ENCODE measurements around the gene ASPDH.
A peak's percentile ranks its signal among the peaks of the same experiment; 100 is the strongest.

The ASPDH gene

DNA sequence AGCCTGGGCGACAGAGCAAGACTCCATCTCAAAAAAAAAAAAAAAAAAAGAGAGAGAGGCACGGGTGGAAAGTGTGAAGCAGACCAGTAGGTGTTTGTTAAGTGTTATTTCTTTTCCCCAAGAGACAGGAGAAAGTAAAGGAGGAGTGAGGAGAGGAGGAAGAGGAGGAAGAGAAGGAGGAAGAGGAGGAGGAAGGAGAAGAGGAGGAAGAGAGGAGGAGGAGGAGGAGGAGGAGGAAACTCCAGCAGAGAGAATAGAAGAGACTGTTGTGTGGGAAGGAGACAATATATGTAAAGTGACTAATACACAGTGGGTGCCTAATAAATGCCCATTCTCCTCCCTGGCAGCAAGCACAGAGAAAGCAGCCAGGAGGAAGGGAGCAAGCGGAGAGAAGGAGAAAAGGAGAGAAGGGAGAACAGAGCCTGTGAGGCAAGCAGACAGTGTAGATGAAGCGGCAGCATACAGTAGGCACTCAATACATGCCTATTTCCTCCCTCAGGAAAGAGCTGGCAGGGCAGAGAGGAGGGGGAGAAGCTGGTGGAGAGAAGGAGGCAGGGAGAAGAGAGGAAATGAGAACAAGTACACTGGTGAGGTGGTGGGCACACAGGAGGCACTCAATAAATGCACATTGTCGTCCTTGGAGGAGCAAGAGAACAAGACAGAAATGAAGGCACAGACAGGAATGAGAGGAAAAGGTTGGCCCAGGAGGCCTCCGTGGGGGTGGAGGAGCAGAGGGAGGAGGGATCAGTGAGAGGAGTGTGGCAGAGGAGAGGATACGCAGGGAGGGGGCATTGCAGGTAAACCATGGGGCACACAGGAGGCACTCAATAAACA is 19.3 kb downstream of the ASPDH start:
- DNase-seq = no peak

DNA sequence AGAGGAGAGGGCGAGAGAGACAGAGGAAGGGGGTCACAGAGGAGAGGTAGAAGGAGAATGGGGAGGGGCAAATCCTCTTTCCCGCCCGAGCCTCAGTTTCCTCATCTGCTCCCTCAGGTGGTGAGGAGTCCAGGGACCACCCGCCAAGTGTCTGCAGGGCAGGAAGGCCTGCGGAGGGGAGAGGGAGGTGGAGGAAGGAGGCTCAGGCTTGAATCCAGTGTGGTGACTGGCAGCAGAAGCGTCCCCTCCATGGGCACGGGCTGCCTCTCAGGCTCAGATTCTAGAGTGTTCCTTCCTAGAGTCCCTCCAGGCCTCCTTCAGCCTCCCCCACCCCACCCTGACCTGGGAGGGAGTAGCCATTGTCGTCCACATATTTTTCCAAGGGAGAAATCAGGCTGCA is 20.5 kb downstream of the ASPDH start:
- no peak for DNase-seq

DNA sequence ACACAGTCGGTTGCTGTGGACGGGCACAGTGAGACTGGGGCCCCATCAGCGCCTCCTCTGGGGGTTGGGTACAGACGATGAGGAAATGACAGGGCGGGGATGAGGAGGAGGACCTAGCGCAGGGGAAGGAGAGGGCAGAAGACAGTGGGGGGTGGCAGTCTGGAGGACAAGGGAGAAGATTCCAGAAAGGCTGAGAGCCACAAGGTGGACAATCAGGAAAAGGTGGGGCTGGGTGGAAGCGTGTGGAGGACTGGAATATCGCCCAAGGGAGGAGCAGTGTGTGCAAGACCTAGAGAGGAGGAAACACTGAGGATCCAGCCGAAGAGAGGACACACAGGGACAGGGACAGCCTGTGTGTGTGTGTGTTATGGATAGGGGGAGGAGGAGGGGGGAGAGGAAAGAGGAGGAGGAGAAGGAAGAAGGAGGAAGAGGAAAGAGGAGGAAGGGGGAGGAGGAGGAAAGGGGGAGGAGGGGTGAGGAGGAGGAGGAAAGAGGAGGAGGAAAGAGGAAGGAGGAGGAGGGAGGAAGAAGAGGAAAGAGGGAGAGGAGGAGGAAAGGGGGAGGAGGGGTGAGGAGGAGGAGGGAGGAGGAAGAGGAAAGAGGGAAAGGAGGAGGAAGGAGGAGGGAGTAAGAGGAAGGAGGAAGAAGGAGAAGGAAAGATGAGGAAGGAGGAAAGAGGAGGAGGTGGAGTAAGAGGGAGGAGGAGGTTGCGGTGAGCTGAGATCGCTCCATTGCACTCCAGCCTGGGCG is 21.2 kb downstream of the ASPDH start:
- DNase-seq = peak; percentile 8

DNA sequence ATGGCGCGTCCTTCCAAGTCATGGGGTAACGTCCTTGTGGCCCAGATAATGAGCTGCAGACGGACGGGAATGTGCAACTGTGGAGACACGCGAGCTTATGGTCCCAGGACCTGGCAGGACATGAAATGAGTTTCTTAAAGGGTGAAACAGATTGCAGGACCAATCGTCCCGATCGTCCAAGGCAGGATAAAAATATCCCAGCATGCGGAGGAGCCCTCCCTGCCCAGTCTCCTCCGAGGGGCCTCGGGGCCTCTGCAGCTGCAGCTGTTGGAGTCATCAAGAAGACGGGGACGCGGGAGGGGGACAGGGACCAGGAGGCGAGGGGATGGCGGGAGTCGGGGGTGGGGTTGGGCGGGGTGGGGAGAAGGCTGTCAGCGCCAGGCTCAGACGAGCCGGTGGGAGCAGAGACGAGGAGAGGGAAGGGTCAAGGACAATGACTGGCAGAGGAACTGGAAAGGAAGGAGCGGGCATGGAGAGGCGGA is 22.7 kb downstream of the ASPDH start:
- no peak for DNase-seq

DNA sequence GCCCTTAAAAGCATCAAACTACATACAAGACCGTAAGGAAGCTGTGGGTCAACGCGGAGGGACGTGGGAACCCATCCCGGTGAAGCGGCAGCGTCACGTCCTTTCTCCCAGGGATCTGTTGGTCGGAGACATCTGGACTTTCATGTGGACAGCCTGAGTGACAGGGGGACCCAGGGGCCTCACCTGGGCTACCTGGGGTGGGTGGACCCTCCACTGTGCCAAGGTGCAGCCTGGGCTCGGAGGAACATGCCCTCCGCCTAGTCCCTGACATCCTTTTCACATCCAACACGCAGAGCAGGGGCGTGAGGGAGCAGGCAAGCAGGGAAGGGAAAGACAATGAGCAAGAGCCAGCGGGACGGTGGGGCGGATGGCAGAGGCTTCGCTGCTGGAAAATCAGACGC is 23.3 kb downstream of the ASPDH start:
- DNase-seq = no peak

DNA sequence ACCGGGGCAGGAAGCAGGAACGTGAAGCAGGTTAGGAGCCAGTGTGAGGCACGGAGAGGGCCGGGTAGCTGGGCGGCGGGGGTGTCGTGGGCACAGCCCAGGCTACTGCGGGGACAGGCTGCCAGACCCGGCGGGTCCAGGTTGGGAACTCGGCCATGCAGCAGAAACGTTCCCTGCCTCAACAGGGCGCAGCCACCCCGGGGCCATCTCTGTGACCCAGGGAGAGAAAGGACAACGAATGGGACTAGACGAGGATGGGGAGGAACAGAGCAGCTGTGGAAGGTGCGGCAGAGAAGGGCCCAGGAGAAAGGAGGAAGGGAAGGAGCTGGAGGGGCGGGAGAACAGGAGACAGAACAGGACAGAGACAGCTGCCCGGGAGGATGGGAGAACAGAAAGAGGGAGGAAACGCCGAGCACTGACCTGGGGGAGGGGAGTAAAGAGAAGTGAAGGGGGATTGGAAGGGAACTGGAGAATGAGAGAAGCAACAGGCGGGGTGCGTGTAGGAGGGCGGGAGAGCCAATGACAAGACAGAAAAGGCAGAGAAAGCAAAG is 24.2 kb downstream of the ASPDH start:
- DNase-seq = no peak

DNA sequence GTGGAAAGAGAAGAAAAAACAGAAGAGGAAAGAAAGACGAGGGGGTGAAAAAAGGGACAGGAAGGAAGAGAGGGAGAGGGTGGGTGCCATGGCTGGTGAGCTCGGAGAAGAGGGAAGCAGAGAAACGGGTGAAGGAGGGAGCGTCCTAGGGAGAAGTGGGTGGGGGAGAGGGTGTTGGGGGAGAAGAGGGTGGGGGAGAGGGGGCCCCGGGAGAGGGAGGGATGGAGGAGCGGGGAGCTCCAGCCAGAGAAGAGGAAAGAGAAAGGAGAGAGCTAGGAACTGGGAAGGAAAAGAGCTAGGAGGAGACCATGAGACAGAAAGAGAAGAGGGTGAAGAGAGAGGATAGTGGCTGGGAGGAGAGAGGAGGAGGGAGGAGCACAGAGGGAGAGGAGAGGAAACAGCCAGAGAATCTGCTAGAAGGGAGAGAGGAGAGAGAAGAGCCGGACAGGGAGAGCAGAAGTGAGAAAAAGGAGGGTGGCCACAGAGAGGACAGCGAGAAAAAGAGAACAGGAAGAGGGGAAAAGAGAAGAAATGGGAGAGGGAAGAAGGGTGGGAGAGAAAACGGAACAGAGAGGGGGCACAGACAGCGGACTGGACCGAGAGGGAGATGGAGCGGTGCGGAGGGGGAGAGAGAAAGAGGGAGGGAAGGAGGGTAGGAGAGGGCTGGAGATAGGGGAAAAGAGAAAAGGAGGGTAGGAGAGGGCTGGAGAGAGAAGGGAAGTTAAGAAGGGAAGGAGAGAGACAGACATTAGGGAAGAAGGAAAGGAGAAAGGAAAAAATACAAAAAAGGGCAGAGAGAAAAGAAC is 25.1 kb downstream of the ASPDH start:
- no peak for DNase-seq

DNA sequence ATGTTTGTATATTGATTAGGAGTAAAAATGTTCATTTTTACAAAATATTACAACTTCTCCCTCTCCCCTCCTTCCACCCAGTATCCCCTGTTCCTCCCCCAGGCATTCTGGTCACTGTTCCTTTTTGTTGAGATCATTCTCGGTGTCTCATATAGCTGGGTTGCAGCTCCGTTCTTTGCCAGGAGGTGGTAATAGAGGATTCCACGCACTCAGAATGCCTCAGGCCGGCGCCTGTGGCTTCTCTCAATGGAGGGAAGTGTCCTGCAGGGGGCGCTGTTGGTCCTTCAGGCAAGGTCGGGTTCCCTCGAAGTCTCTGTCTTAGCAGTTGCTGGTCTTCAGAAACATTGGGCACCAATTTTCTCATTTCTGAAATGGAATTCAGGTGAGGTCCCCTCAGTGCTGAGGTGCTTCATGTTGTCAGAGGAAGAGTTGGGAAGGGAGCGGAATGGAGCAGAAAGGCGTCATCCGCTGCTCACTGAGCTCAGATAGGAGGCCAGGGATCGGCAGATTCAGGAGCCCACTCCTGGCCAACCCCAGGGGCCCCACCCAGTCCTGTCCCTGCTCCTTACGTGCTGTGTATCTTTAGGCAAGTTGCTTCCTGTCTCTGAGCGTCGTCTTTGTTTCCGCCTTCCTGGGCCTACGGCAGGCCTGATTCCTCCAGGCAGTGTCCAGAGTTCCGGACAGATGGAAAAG is 26.7 kb downstream of the ASPDH start:
- DNase-seq = peak; percentile 28

DNA sequence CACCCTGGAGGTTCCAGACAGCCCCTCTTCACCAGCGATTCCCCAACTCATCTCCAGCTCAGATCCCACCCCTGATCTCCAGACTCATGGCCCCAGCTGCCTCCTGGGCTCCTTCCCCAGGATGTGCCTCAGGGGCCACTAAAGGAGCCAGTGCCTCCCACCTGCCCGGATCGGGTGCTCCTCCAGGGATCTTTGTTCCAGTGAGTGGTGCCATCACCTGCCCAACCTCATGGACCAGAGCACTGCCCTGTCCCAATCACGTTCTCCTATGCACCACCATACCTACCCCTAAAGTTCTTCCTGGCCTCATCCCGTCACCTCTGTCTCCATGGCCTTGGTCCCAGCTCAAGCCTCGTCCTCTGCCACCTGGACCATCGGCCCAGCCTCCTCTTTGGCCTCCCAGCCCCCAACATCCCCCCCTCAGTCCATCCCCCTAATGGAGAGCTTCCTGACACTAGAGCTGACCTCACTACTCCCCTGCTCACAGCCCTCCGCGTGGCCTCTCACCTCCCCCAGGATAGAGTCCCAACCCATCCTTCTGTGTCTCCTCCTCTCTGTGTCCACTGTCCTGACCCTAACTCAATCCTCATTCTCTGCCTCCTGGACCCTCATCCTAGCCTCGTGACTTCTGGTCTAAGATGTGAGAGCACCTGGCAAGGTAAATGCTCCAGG is 28.3 kb downstream of the ASPDH start:
- no peak for DNase-seq

DNA sequence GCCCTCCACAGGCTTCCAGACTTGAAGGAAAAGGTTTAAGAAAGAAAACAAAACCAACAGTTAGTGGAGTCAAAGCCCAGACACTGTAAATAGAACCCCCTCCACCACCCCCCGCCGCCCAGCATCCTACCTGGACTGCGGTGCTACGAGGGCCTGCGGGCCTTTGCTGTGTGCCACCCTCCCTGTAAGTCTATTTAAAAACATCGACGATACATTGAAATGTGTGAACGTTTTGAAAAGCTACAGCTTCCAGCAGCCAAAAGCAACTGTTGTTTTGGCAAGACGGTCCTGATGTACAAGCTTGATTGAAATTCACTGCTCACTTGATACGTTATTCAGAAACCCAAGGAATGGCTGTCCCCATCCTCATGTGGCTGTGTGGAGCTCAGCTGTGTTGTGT is 30.8 kb downstream of the ASPDH start:
- no peak for DNase-seq

DNA sequence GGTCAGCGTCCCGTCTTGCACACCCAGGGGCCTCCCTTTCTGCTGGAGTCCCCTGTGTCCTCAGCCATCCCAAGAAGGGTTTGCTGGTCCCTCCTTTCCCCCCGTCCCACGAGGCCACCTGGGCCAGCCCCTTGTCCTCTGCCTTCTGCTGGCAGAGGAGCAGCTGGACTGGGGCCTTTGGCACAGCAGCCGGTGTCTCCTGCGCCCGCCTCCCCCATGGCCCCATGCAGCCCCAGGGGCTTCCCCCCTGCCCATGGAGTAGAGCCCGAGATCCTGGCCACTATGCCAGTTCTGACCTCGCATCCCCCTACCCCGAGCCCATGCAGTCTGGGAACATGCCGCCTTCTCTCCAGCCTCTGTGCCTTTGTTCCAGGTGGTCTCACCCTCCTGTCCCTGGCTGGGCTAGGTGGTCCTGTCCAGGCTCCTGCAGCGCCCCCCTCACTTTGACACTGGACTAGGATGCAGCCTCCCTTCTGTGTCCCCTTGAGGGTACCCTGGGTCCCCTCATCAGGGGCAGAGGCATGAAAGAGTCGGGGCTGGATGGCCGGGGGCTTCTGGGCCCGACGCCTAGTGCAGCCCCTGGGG is 31.4 kb downstream of the ASPDH start:
- no peak for DNase-seq

DNA sequence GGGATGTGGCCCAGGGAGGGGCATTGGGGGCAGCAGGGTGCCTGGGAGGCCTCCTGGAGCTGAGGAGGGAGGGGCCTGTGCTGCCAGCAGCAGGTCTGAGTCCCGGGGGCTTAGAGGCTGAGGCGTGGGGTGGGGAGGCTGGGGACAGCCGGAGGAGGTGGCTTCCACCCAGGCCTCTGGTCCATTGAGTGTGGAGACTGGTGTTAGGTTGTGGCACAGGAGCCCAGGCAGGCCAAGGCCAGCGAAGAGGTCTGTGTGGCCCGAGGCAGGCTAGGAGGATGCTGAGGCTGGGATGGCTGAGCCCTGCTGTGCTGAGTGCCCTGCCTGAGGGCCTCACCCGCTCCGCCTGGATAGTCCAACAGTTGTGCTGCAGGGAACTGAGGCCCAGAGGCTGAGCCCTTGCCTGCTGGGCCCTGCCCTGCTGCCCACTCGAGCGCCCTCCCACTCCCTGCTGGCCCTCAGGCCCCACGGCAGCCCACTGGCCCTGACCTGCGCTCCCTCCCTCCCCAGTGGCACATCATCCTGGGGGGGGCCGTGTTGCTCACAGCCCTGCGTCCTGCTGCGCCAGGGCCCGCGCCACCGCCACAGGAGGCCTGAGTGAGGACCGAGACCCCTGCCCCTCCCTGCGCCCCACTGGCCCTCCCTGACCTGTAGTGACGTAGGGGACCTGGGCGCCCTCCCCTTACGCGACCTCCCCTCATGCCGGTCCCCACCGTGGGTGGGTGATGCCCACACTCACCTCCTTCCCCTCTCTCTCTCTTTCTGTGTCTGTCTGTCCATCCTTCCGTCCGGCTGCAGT is 32.2 kb downstream of the ASPDH start:
- no peak for DNase-seq

DNA sequence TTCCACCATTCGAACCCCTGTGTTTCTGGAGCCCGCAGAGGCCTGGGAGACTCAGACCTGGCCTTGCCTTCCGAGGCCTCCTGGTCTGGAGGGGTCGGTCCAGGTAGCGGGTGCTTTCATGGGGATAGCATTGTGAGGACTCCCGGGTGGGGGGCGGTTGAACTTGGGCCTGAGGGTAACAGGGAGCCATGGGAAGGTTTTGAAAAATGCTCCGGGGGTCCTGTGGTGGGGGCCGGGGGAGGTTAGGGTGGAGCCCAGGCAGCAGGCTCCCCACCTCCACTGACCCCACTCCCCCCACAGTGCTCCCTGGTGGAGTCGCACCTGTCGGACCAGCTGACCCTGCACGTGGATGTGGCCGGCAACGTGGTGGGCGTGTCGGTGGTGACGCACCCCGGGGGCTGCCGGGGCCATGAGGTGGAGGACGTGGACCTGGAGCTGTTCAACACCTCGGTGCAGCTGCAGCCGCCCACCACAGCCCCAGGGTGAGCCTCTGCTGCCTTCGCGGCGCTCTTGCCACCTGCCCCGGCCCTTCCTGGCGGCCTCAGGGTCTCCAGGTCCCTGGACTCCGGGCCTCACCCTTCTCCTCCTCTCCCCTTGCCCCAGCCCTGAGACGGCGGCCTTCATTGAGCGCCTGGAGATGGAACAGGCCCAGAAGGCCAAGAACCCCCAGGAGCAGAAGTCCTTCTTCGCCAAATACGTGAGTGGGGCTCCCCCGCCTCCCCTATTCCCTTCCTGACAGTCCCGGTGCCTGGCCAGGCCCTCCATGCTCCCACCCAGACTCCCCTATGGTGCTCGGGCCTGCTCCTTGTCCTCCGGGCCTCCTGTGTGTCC is 33.2 kb downstream of the ASPDH start:
- no peak for DNase-seq

DNA sequence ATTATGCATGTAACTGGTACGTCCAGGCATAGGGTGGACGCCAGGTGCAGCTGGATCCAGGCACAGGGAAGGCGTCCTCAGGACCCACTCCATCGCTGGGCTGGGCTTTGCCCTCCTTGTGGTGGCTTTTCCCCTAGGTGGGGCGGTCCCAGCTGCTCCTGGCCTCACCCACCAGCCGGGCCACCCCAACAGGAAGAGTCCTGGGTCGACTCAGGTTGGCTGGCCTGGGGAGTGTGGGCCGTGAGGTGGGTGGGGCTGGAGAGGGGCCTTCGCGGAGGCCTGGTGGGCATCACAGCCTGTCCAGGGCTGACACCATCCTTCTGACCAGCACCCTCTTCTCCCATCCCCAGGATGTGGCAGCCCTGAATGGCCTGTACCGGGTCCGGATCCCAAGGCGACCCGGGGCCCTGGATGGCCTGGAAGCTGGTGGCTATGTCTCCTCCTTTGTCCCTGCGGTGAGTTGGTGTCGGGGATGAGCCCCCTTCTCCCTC is 33.9 kb downstream of the ASPDH start:
- no peak for DNase-seq

DNA sequence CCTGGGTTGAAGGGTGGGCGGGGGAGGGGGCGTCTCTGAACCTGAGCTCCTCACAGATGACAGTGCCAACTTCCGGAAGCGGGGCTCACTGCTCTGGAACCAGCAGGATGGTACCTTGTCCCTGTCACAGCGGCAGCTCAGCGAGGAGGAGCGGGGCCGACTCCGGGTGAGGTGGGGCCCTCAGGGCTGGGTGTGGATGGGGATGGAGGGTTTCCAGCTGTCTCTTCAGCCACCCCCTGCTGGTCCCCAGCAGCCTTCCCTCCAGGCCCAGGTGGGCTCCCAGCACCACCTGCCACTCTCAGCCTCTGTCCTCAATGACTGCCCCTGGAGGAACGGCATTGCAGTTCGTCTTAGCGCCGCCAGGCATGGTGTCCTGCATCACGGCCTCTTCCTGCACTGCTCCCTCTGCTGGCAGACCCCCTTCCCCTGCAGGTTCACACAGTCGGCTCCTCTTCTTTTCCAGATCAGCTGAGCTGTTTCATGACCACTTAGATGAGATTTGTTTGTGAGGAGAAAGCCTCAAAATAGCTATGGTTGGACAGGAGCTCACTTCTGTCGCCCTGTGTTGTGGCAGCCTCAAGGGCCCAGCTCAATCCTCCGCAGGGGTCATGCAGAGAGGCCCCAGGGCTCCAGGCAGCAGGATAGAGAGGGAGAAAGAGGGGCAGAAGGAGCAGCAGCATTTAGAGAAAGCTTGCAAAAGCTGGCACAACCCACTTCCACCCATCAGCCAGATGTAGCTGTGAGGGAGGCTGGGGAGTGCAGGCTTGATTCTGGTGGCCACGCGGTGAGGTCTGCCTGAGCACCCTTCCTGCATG is 34.6 kb downstream of the ASPDH start:
- DNase-seq = peak; percentile 7

DNA sequence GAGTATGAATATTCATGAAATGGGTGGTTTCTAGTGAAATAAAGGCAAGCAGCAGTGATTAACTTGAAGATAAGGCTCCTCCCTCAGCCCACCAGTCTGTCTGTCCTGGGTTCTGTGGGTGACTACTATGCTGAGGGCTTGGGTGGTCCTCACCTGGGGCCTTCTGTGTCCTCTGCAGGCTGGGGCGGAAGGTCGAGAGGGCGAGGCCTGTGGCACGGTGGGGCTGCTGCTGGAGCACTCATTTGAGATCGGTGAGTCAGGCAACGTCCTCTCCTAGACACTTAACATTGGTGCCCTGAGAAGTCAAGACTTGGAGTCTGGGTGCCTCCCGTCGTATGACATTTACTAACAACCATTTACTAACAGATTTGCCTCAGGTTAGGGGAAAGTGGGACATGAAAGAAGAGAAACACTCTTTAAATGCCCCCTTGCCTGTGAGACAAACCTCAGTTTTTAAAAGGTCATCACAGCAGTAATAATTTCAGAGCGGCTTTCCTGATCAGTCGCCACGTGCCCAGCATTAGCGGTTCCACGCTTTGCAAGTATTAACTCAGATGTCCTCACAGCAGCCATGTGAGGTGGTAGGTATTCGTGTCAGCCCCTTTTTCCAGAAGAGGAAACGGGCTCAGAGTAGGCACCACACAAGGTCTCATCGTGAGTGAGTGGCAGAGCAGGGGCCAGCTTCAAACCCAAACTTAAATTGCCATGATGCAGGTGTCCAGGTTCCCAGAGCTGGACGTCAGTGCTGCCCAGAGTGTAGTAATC is 35.8 kb downstream of the ASPDH start:
- DNase-seq = no peak

DNA sequence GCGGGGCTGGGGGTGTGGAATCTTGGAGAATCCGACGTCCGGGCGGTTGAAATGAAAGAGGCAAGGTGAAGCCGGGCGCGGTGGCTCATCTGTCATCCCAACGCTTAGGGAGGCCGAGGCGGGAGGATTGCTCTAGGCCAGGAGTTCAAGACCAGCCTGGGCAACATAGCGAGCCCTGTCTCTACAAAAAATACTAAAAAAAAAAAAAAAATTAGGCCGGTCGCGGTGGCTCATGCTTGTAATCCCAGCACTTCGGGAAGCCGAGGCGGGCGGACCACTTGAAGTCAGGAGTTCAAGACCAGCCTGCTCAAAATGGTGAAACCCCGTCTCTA is 36.8 kb downstream of the ASPDH start:
- DNase-seq = no peak
